ENCODE results near the gene NOPCHAP1. TPM values are rescaled to one million over a fixed set of nuclear protein-coding genes. Genes with fewer than 3 reads are reported as not detected.
A peak's percentile ranks its signal among the peaks of the same experiment; 100 is the strongest.

Gene NOPCHAP1
- total and polyA plus RNA-seq, 10 of the 15 experiments (the other 5 are each of a cell fraction or from before 2014, with no cell fraction given): 28.0 to 115 (median 40.9) TPM

GRCh38 chr12:104958001-104958804, 27.9 kb upstream of the NOPCHAP1 start, which contains the start of gene SLC41A2 (continued):
- TF ChIP-seq ZNF687 (IDR thresholded peaks at IDR 0.05) (no peak; the same call in 1 of the 2 replicates), JUND (IDR thresholded peaks at IDR 0.05; ENCODE audit: low read depth, low read length) (no peak), CBFB (IDR thresholded peaks at IDR 0.05; ENCODE audit: low read depth) (no peak), NR2C2 (IDR thresholded peaks at IDR 0.05; ENCODE audit: borderline replicate concordance, control insufficient read depth, insufficient read length, low read depth) (no peak), ZNF622 (IDR thresholded peaks at IDR 0.05) (no peak), MYB (IDR thresholded peaks at IDR 0.05; ENCODE audit: borderline replicate concordance, low read depth, low read length) (no peak), POLR2A (IDR thresholded peaks at IDR 0.05; ENCODE audit: low read depth, low read length) (peak; percentile 89), MAX (IDR thresholded peaks at IDR 0.05; ENCODE audit: low read depth, low read length) (peak; percentile 40; the same call in 1 of the 2 replicates), SP1 (IDR thresholded peaks at IDR 0.05; ENCODE audit: low read depth, low read length) (no peak), LARP7 (IDR thresholded peaks at IDR 0.05) (peak; percentile 35), SIX5 (IDR thresholded peaks at IDR 0.05; ENCODE audit: low read depth, low read length, severe bottlenecking) (no peak), ZBED1 (IDR thresholded peaks at IDR 0.05; ENCODE audit: borderline replicate concordance) (no peak), IRF5 (IDR thresholded peaks at IDR 0.05; ENCODE audit: borderline replicate concordance) (no peak), ELK1 (IDR thresholded peaks at IDR 0.05; ENCODE audit: low read depth, low read length) (no peak), TBL1XR1 (IDR thresholded peaks at IDR 0.05; ENCODE audit: low read depth, low read length) (no peak), RELA (IDR thresholded peaks at IDR 0.05; ENCODE audit: borderline replicate concordance, partially characterized antibody) (no peak), YY1 (IDR thresholded peaks at IDR 0.05; ENCODE audit: low read depth, low read length) (peak; percentile 26; the same call in 1 of the 2 replicates), MEF2B (IDR thresholded peaks at IDR 0.05; ENCODE audit: partially characterized antibody, poor library complexity, severe bottlenecking) (peak; percentile 45)
